MG63 (cell line): ENCODE measurements around the gene GUCD1. TPM values are rescaled to one million over a fixed set of nuclear protein-coding genes. Genes with fewer than 3 reads are reported as not detected.

Experiments
- total RNA-seq: library from RNA; depleted of rRNA; stranded (reverse); fragments of >200 nt; shearing (Covaris generic); gene quantifications from 2 replicates; pipeline ENCODE4 v1.2.3, GENCODE V29; 2014; ENCODE audit warnings: low replicate concordance; rRNA removed

GUCD1 gene
- total RNA-seq, 1 experiment from 2014 or later: 128 TPM

Other genes starting within 250 kb of the GUCD1 start
- gene ADORA2A, start 127.5 kb downstream of the GUCD1 start, total RNA-seq: 0.16 and 2.0 TPM in 2 replicates
- gene UPB1, start 59.8 kb downstream of the GUCD1 start, total RNA-seq: not detected in 2 replicates
- 75.1 and 110 TPM in 2 replicates for gene SNRPD3, start 861 bp upstream of the GUCD1 start, total RNA-seq
- 5.9 TPM in 1 of 2 replicates, not detected in the other for gene LRRC75B, start 37.9 kb upstream of the GUCD1 start, total RNA-seq
- gene GGT1, start 48.1 kb upstream of the GUCD1 start, total RNA-seq: 2.2 TPM in 1 of 2 replicates, not detected in the other
- gene PIWIL3, start 219.6 kb upstream of the GUCD1 start, total RNA-seq: not detected in 2 replicates